HCT116 (cell line): ENCODE measurements around the gene PFDN2.

Experiments
- EZH2 ChIP-seq: fragments of 200-600 bp; sonication (generic); IDR thresholded peaks from 2 replicates; pipeline ENCODE4 v1.6.1; 2017; ENCODE audit warnings: antibody characterized with exemption, mixed run types
- FOSL1 ChIP-seq: IDR thresholded peaks from 2 replicates; pipeline ENCODE4 v1.6.1; 2012; ENCODE audit warnings: low read depth
- POLR2A ChIP-seq: IDR thresholded peaks from 2 replicates; pipeline ENCODE4 v1.7.0; 2011; ENCODE audit warnings: borderline replicate concordance; ENCODE audit not compliant: insufficient read depth, insufficient read length; ENCODE audit errors: extremely low read depth
- RAD21 ChIP-seq: IDR thresholded peaks from 2 replicates; pipeline ENCODE4 v1.6.1; 2012; ENCODE audit warnings: low read depth, mild to moderate bottlenecking
- TCF7L2 ChIP-seq: IDR thresholded peaks from 2 replicates; pipeline ENCODE4 v1.7.0; 2011; ENCODE audit warnings: borderline replicate concordance, inconsistent platforms; ENCODE audit not compliant: insufficient read depth, insufficient read length; ENCODE audit errors: extremely low read depth
- YY1 ChIP-seq: IDR thresholded peaks from 2 replicates; pipeline ENCODE4 v1.6.1; 2011; ENCODE audit warnings: low read length, low read depth, moderate library complexity, mild to moderate bottlenecking; ENCODE audit not compliant: insufficient replicate concordance; ENCODE audit errors: extremely low read depth
- TF ChIP-seq, protein P1 (sequence below): IDR thresholded peaks from 2 replicates; pipeline ENCODE4 v1.6.1; 2012
- TF ChIP-seq, protein P2 (sequence below), 3 experiments: fragments of 200-600 bp in 1 of 3; sonication (generic) in 1 of 3; IDR thresholded peaks in 2 of 3; conservative IDR thresholded peaks in 1 of 3; 2 replicates each; pipeline ENCODE4 v1.5.1; 2012 to 2017; ENCODE audit warnings: low read depth in 2 of 3, low read length in 2 of 3, antibody characterized with exemption in 1 of 3, borderline replicate concordance in 1 of 3, control low read depth in 1 of 3, mild to moderate bottlenecking in 1 of 3, mixed read lengths in 1 of 3, mixed run types in 1 of 3, moderate library complexity in 1 of 3; ENCODE audit not compliant: insufficient read depth in 1 of 3

GRCh38 chr1:161088587-161089110 is 29.2 kb downstream of the PFDN2 start:
- TF ChIP-seq RAD21 (no peak), FOSL1 (no peak), YY1 (no peak), POLR2A (no peak), TCF7L2 (no peak), EZH2 (no peak)
- TF ChIP-seq, protein P1, sequence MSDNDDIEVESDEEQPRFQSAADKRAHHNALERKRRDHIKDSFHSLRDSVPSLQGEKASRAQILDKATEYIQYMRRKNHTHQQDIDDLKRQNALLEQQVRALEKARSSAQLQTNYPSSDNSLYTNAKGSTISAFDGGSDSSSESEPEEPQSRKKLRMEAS = no peak
- TF ChIP-seq, protein P2, sequence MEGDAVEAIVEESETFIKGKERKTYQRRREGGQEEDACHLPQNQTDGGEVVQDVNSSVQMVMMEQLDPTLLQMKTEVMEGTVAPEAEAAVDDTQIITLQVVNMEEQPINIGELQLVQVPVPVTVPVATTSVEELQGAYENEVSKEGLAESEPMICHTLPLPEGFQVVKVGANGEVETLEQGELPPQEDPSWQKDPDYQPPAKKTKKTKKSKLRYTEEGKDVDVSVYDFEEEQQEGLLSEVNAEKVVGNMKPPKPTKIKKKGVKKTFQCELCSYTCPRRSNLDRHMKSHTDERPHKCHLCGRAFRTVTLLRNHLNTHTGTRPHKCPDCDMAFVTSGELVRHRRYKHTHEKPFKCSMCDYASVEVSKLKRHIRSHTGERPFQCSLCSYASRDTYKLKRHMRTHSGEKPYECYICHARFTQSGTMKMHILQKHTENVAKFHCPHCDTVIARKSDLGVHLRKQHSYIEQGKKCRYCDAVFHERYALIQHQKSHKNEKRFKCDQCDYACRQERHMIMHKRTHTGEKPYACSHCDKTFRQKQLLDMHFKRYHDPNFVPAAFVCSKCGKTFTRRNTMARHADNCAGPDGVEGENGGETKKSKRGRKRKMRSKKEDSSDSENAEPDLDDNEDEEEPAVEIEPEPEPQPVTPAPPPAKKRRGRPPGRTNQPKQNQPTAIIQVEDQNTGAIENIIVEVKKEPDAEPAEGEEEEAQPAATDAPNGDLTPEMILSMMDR (IDR thresholded peaks at IDR 0.05 in 2 of 3, conservative IDR thresholded peaks at IDR 0.05 in 1 of 3; ENCODE audit: borderline replicate concordance in 1 of 3, insufficient read depth in 1 of 3, low read depth in 2 of 3, low read length in 2 of 3) = no peak
